Body of pancreas (tissue), 4 donors: ENCODE measurements around the gene SALL3. TPM values are rescaled to one million over a fixed set of nuclear protein-coding genes. Genes with fewer than 3 reads are reported as not detected.
"Not testable (repeated sequence)": the region's sequence is repeated elsewhere in the genome, so short reads cannot be mapped to it uniquely, and the experiment has no call there.

Experiments
- ATAC-seq: fragments of 150-250 bp; one replicate; pipeline ENCODE4 v1.9.1; 2016
- DNase-seq, 4 donors: peaks; one replicate each; pipeline ENCODE4 v3.0.0-alpha.2; 2019
- H3K27ac ChIP-seq, 4 donors: fragments of 200-600 bp; sonication (generic); 1 replicate in 3 of 4; 2 replicates in 1 of 4; pipeline versions ENCODE4 v1.5.1 to v1.6.1; 2016 to 2019; ENCODE audit warnings: mild to moderate bottlenecking in 1 of 4, mixed read lengths in 1 of 4, moderate library complexity in 1 of 4
- H3K27me3 ChIP-seq, 2 donors: fragments of 200-600 bp; sonication (generic); one replicate each; pipeline ENCODE4 v1.6.0; 2016; ENCODE audit warnings: mild to moderate bottlenecking in 1 of 2
- H3K36me3 ChIP-seq, 2 donors: fragments of 200-600 bp; sonication (generic); replicated peaks in 1 of 2; 2 replicates each; pipeline ENCODE4 v1.5.1; 2016; ENCODE audit warnings: low read depth in 2 of 2; ENCODE audit not compliant: insufficient read depth in 1 of 2
- H3K4me1 ChIP-seq: fragments of 200-600 bp; sonication (generic); one replicate; pipeline ENCODE4 v1.6.0; 2016
- H3K4me3 ChIP-seq, 2 donors: fragments of 200-600 bp; sonication (generic); 1 replicate in 1 of 2; 2 replicates in 1 of 2; pipeline ENCODE4 v1.5.1; 2016 to 2019
- H3K9me3 ChIP-seq, 3 donors: fragments of 200-600 bp; sonication (generic); 1 replicate in 2 of 3; 2 replicates in 1 of 3; pipeline ENCODE4 v1.5.1; 2016
- POLR2A ChIP-seq, 3 donors: fragments of 450-650 bp; IDR thresholded peaks; one replicate each; pipeline ENCODE4 v1.6.1; 2016; ENCODE audit warnings: antibody characterized with exemption in 3 of 3, mild to moderate bottlenecking in 2 of 3
- WGBS, 2 donors: methylation state at CpG; one replicate each; pipeline ENCODE4 v1.1.5; 2017; 5-methylcytosine and 5-hydroxymethylcytosine counted together
- intact Hi-C: fragments of 100-400 bp; cut with DNase I; formaldehyde crosslinking; loops from one replicate; pipeline ENCODE4 v1.15.1; 2023
- total RNA-seq, 2 donors: library from RNA; depleted of rRNA; stranded (reverse); fragments of >200 nt; gene quantifications; one replicate each; pipeline ENCODE4 v1.1.0, GENCODE V29; 2016
- TF ChIP-seq, protein P1 (sequence below), 7 experiments: fragments of 450-650 bp in 4 of 7; fragments of 200-600 bp in 3 of 7; sonication (generic) in 3 of 7; IDR thresholded peaks; one replicate each; pipeline ENCODE4 v1.5.1; 2016 to 2019; ENCODE audit warnings: antibody characterized with exemption in 7 of 7

SALL3 gene
- total RNA-seq, 2 donors from 2014 or later: not detected

GRCh38 chr18:78936251-78937005, 43.2 kb upstream of the SALL3 start:
- no peaks in the 10 kb centered on the region for H3K36me3 ChIP-seq
- intact Hi-C loops: no loop called here
- H3K4me3 ChIP-seq: no peak overlapping the region
- H3K27ac ChIP-seq: no peak overlapping the region
- no peaks in the 10 kb centered on the region for H3K4me1 ChIP-seq
- ATAC-seq: no peak
- no peaks in the 10 kb centered on the region for H3K27me3 ChIP-seq
- TF ChIP-seq POLR2A (IDR thresholded peaks at IDR 0.05): no peak
- TF ChIP-seq, protein P1, sequence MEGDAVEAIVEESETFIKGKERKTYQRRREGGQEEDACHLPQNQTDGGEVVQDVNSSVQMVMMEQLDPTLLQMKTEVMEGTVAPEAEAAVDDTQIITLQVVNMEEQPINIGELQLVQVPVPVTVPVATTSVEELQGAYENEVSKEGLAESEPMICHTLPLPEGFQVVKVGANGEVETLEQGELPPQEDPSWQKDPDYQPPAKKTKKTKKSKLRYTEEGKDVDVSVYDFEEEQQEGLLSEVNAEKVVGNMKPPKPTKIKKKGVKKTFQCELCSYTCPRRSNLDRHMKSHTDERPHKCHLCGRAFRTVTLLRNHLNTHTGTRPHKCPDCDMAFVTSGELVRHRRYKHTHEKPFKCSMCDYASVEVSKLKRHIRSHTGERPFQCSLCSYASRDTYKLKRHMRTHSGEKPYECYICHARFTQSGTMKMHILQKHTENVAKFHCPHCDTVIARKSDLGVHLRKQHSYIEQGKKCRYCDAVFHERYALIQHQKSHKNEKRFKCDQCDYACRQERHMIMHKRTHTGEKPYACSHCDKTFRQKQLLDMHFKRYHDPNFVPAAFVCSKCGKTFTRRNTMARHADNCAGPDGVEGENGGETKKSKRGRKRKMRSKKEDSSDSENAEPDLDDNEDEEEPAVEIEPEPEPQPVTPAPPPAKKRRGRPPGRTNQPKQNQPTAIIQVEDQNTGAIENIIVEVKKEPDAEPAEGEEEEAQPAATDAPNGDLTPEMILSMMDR (IDR thresholded peaks at IDR 0.05): no peak
- H3K9me3 ChIP-seq: no peaks in the 10 kb centered on the region
- no peak for DNase-seq
- 78 to 79% methylated on average over 27 to 28 of the region's 28 CpGs for WGBS, 2 donors

DNA sequence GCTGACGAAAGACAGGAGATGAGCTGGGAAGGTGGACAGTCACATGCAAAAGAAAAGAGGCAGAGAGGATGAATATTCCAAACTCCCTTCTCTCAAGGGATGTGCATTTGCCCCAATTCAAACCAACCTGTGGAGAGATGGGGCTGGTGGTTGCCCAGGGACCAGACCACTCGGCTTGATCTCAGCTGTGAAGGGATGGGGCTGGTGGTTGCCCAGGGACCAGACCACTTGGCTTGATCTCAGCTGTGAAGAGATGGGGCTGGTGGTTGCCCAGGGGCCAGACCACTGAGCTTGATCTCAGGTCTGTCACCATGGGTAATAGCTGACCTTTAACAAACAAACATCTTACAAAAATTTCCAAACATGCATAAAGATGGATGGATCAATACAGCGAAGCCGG, 42.5 kb upstream of the SALL3 start:
- Histone ChIP-seq H3K9me3 (no peaks in the 10 kb centered on the region), H3K4me1 (no peaks in the 10 kb centered on the region), H3K27ac (no peak overlapping the region), H3K27me3 (no peaks in the 10 kb centered on the region), H3K36me3 (no peaks in the 10 kb centered on the region), H3K4me3 (no peak overlapping the region)
- DNase-seq: no peak
- intact Hi-C loops: no loop called here
- ATAC-seq: no peak
- WGBS, 2 donors: 75 to 82% methylated on average over 4 of the region's 4 CpGs
- TF ChIP-seq, protein P1 (IDR thresholded peaks at IDR 0.05): no peak
- TF ChIP-seq POLR2A (IDR thresholded peaks at IDR 0.05): no peak

GRCh38 chr18:78939105-78939504, 40.5 kb upstream of the SALL3 start:
- WGBS, 2 donors: 62 to 75% methylated on average over 5 of the region's 5 CpGs
- intact Hi-C loops: no loop called here
- H3K4me1 ChIP-seq: no peaks in the 10 kb centered on the region
- no peaks in the 10 kb centered on the region for H3K36me3 ChIP-seq
- H3K4me3 ChIP-seq: no peak overlapping the region
- H3K9me3 ChIP-seq: no peaks in the 10 kb centered on the region
- TF ChIP-seq, protein P1 (IDR thresholded peaks at IDR 0.05): no peak
- no peak for TF ChIP-seq POLR2A (IDR thresholded peaks at IDR 0.05)
- DNase-seq (no peak), ATAC-seq (no peak)
- H3K27me3 ChIP-seq: no peaks in the 10 kb centered on the region
- no peak overlapping the region for H3K27ac ChIP-seq

GRCh38 chr18:78939734-78940494, 39.7 kb upstream of the SALL3 start:
- Histone ChIP-seq H3K36me3 (no peaks in the 10 kb centered on the region), H3K27me3 (no peaks in the 10 kb centered on the region), H3K4me1 (no peaks in the 10 kb centered on the region), H3K27ac (no peak overlapping the region), H3K9me3 (no peaks in the 10 kb centered on the region), H3K4me3 (no peak overlapping the region)
- TF ChIP-seq, protein P1 (IDR thresholded peaks at IDR 0.05): no peak
- TF ChIP-seq POLR2A (IDR thresholded peaks at IDR 0.05): no peak
- 75 to 83% methylated on average over 12 to 22 of the region's 23 CpGs for WGBS, 2 donors
- no peak for DNase-seq
- no peak for ATAC-seq
- intact Hi-C loops: no loop called here

DNA sequence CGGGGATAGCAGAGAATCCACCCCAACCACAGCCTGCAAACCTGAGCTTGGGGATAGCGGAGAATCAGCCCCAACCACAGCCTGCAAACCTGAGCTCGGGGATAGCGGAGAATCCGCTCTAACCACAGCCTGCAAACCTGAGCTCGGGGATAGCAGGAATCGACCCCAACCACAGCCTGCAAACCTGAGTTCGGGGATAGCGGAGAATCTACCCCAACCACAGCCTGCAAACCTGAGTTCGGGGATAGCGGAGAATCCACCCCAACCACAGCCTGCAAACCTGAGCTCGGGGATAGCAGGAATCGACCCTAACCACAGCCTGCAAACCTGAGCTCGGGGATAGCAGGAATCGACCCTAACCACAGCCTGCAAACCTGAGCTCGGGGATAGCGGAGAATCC, 37.4 kb upstream of the SALL3 start:
- H3K27ac ChIP-seq, H3K36me3 ChIP-seq, intact Hi-C loops, ATAC-seq, H3K4me3 ChIP-seq, H3K9me3 ChIP-seq, DNase-seq, H3K27me3 ChIP-seq, H3K4me1 ChIP-seq: not testable (repeated sequence)
- 71 to 73% methylated on average over 13 to 16 of the region's 17 CpGs for whole genome bisulfite sequencing, 2 donors
